GM12864 (cell line): ENCODE data around the gene ACCSL.

ENCODE experiments used
- DNase-seq: peaks from one replicate; pipeline ENCODE4 v3.0.0-alpha.2; 2011; ENCODE audit warnings: low read depth
- H3K4me3 ChIP-seq: 2 replicates; pipeline ENCODE4 v1.5.1; 2011; ENCODE audit warnings: mild to moderate bottlenecking, low read depth, low read length, control low read depth
- CTCF ChIP-seq: IDR thresholded peaks from 2 replicates; pipeline ENCODE4 v1.5.1; 2011; ENCODE audit warnings: low read depth, mild to moderate bottlenecking, moderate library complexity, low read length, control low read depth, inconsistent platforms; ENCODE audit errors: missing control alignments

The ACCSL gene

GRCh38 chr11:44065841-44066731, 18.3 kb downstream of the ACCSL start, which contains the start of gene ACCS:
Gene ACCS (plus strand): TSS chr11:44066270. CDS start chr11:44067628, 1,358 bp downstream.
- peak; percentile 81 for DNase-seq
- peak; percentile 89 for TF ChIP-seq CTCF
- H3K4me3 ChIP-seq = peak within 1 kb of the TSS; percentile 78

- TF ChIP-seq CTCF = no peak
- DNase-seq = no peak
- H3K4me3 ChIP-seq = peak overlapping the region; percentile 78
Observed at GRCh38 chr11:44066732-44067141, 19.0 kb downstream of the ACCSL start.

- H3K4me3 ChIP-seq = no peak overlapping the region
- DNase-seq = no peak
- no peak for TF ChIP-seq CTCF
Observed at GRCh38 chr11:44067266-44067665, 19.5 kb downstream of the ACCSL start.

GRCh38 chr11:44068180-44068579, 20.4 kb downstream of the ACCSL start:
- no peak for TF ChIP-seq CTCF
- no peak for DNase-seq
- H3K4me3 ChIP-seq = no peak overlapping the region

- DNase-seq = no peak
- no peak for TF ChIP-seq CTCF
- H3K4me3 ChIP-seq = no peak overlapping the region
Observed at GRCh38 chr11:44071157-44071556, 23.4 kb downstream of the ACCSL start.

- DNase-seq = no peak
- H3K4me3 ChIP-seq = no peak overlapping the region
- TF ChIP-seq CTCF = no peak
Observed at GRCh38 chr11:44072757-44073658, 25.2 kb downstream of the ACCSL start.
